RWPE1 (cell line): ENCODE data around the gene CDC40.
"Not testable (repeated sequence)": the region's sequence is repeated elsewhere in the genome, so short reads cannot be mapped to it uniquely, and the experiment has no call there.

Source experiments
- CTCF ChIA-PET: fragments of 350-600 bp; sonication (Branson Sonifier 250); formaldehyde crosslinking; extraction: SDS; loops from one replicate; lab custom pipeline; 2021; lab: Yijun Ruan, JAX
- POLR2A ChIA-PET: fragments of 400-600 bp; formaldehyde crosslinking; extraction: SDS; loops from one replicate; lab custom pipeline; 2020; ENCODE audit warnings: antibody characterized with exemption; ENCODE audit not compliant: low non-redundant PET; lab: Yijun Ruan, JAX
- DNase-seq: peaks from one replicate; pipeline ENCODE4 v3.0.0; 2012; ENCODE audit warnings: low spot score
- H3K27ac ChIP-seq: fragments of 450-650 bp; 2 replicates; pipeline ENCODE4 v1.5.1; 2017
- CTCF ChIP-seq: fragments of 450-650 bp; conservative IDR thresholded peaks from 2 replicates; pipeline ENCODE4 v1.5.1; 2017; ENCODE audit warnings: low read depth, mild to moderate bottlenecking

CDC40 gene

DNA sequence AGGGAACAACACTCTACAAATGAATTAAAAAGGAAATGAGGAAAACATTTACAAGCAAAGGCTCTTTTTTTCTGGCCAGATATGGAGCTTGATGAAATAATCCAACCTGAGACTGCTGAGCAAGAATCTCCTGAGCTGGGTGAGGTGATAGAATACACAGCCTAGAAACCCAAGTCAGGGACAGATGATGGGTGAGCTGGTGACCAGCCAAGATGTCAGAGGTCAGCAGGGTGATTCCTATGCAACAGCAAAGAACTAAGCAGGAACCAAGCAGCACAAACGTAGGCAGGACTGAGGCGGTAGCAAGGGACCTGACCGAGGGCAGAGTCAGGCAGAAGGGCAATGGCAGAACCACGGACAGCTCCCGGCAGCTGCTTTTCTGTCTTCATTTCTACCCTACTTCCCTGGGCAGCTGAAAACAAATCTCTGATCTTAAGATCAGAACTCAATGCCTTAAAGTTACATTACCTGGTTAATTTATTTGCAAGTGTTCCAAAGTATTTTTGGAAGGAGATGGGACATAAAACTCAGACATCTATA lies 75.1 kb downstream of the CDC40 start:
- H3K27ac ChIP-seq = no peak overlapping the region
- no peak for TF ChIP-seq CTCF
- CTCF ChIA-PET = no interaction called here
- DNase-seq = peak; percentile 31
- POLR2A ChIA-PET = no interaction called here

GRCh38 chr6:110256366-110256765 lies 76.1 kb downstream of the CDC40 start:
- no peak overlapping the region for H3K27ac ChIP-seq
- CTCF ChIA-PET = no interaction called here
- no peak for DNase-seq
- TF ChIP-seq CTCF = no peak
- POLR2A ChIA-PET = no interaction called here

DNA sequence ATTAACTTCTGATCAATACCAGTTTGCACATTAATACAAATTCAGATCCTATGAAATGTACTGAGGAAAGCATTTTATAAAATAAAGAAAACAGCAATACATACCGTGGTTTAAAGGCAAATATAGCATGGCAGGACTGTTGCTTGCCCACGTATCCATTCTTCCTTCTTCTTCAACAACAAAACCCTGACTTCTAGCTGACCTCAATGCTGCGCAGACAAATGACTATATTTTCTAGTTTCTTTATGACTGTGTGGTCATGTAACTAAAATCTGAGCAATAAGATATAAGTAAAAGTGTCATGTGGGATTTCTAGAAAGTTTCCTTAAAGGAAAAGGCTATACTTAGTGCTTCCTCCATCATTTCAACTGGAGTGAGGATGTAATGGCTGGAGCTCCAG lies 85.0 kb downstream of the CDC40 start:
- ChIA-PET POLR2A (no interaction called here), CTCF (no interaction called here)
- TF ChIP-seq CTCF = no peak
- DNase-seq = no peak
- H3K27ac ChIP-seq = no peak overlapping the region

GRCh38 chr6:110266996-110267395 lies 86.8 kb downstream of the CDC40 start:
- no peak for TF ChIP-seq CTCF

GRCh38 chr6:110269623-110270022 lies 89.4 kb downstream of the CDC40 start:
- no peak for DNase-seq
- ChIA-PET POLR2A (no interaction called here), CTCF (no interaction called here)
- no peak overlapping the region for H3K27ac ChIP-seq
- TF ChIP-seq CTCF = no peak

More at GRCh38 chr6:110266996-110267395, 86.8 kb downstream of the CDC40 start:
- no peak overlapping the region for H3K27ac ChIP-seq
- DNase-seq = no peak
- CTCF ChIA-PET = interaction anchor here (0.5 kb wide), 1 partner anchor 101 kb away, joined by 3 read pairs; no protein-coding TSS in a partner anchor
- POLR2A ChIA-PET = no interaction called here

DNA sequence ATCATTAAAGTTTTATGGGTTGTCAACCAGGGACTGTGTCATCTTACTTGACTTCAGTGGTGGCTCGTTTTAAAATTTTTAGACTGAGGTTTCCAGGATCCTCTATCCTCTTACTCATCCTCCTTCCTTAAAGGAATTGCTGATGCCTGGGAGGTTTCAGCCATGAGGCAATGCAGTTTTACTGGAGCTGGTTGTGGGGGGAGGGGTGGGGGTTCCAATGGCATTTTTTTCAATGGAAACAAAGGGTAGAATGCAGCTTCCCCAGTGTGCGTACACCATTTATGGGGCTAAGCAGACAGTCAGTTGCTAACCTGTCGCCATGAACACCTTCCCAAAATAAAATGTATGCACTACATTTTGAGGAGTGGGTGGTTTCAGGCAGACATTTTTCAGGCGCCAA lies 89.9 kb downstream of the CDC40 start:
- H3K27ac ChIP-seq = no peak overlapping the region
- POLR2A ChIA-PET = no interaction called here
- no peak for TF ChIP-seq CTCF
- CTCF ChIA-PET = no interaction called here
- DNase-seq = no peak

GRCh38 chr6:110271732-110272022 lies 91.5 kb downstream of the CDC40 start:
- DNase-seq = no peak
- TF ChIP-seq CTCF = no peak
- ChIA-PET CTCF (no interaction called here), POLR2A (no interaction called here)
- no peak overlapping the region for H3K27ac ChIP-seq

- CTCF ChIA-PET, H3K27ac ChIP-seq, DNase-seq, POLR2A ChIA-PET: not testable (repeated sequence)
Observed at GRCh38 chr6:110272781-110273180, 92.6 kb downstream of the CDC40 start.
